HUES64 (cell line): ENCODE data around the gene SCN3A.

Experiments
- H3K27ac ChIP-seq: 2 replicates; pipeline ENCODE4 v1.7.0; 2013; ENCODE audit warnings: low read depth, low read length, inconsistent platforms
- H3K27me3 ChIP-seq: 2 replicates; pipeline ENCODE4 v1.6.1; 2013; ENCODE audit warnings: mild to moderate bottlenecking, low read length; ENCODE audit not compliant: insufficient read depth
- H3K36me3 ChIP-seq: 2 replicates; pipeline ENCODE4 v1.6.1; 2013; ENCODE audit warnings: mild to moderate bottlenecking, low read length; ENCODE audit not compliant: insufficient read depth
- H3K4me1 ChIP-seq: 2 replicates; pipeline ENCODE4 v1.6.1; 2013; ENCODE audit warnings: mild to moderate bottlenecking, low read length, moderate library complexity; ENCODE audit not compliant: insufficient read depth
- H3K4me3 ChIP-seq: 2 replicates; pipeline ENCODE4 v1.5.1; 2013; ENCODE audit warnings: mild to moderate bottlenecking, low read length, moderate library complexity
- H3K9ac ChIP-seq: 2 replicates; pipeline ENCODE4 v1.6.1; 2013; ENCODE audit warnings: mild to moderate bottlenecking, low read depth, low read length
- H3K9me3 ChIP-seq: 2 replicates; pipeline ENCODE4 v1.6.1; 2013; ENCODE audit warnings: low read depth, low read length; ENCODE audit not compliant: insufficient read depth
- WGBS: fragments of 150-250, 120-280 bp; methylation state at CpG from one replicate; pipeline ENCODE4 v1.1.7; 2013; ENCODE audit warnings: missing lambda C conversion rate; 5-methylcytosine and 5-hydroxymethylcytosine counted together

SCN3A gene

DNA sequence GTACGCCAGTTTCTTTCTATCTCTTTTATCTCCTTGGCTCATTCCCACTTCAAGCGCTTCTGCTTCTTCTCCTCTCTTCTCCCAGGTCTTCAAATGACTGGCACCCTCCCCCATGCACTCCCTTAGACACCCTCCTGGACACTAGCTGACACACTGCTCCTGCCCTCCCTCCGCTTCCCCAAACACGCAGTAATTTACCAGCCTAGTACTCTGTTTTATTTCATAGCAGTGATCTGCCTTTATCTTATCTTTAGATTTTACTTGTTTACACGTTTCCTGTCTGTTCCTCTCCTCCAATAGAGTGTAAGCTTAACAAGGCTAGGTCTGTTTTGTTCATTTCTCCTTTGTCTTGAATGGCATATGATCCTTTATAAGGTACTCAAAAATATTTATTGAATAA lies 93.9 kb downstream of the SCN3A start:
- Histone ChIP-seq H3K9ac (no peak overlapping the region), H3K27me3 (no peaks in the 10 kb centered on the region), H3K4me1 (peaks cover 11% of the 10 kb centered on the region; the same call in 1 of the 2 replicates), H3K36me3 (no peaks in the 10 kb centered on the region), H3K4me3 (no peak overlapping the region), H3K9me3 (no peaks in the 10 kb centered on the region), H3K27ac (no peak overlapping the region)
- WGBS = 90% methylated on average over 5 of the region's 5 CpGs

DNA sequence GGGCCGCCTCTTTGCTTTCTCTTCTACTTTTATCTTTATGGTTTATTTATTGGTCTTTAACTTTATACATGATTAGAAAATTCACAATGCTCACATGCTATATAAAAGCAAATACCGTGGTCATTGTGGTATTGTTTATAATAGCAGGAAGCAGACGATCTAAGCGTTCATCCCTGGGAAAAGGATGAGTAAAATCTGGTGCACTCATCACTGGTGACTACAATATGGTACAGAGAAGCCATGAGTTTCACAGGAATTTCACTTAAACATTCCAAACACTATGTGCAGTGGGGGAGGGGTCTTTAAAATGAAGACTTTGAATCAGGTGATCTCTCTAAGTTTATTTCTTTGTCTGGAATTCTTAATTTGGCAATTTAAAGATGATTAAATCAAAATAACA lies 97.9 kb downstream of the SCN3A start:
- Histone ChIP-seq H3K4me3 (no peak overlapping the region), H3K4me1 (no peaks in the 10 kb centered on the region), H3K27ac (no peak overlapping the region), H3K36me3 (no peaks in the 10 kb centered on the region), H3K27me3 (no peaks in the 10 kb centered on the region), H3K9me3 (no peaks in the 10 kb centered on the region), H3K9ac (no peak overlapping the region)
- 98% methylated on average over 3 of the region's 4 CpGs for WGBS

- Histone ChIP-seq H3K9ac (no peak overlapping the region), H3K9me3 (no peaks in the 10 kb centered on the region), H3K27me3 (no peaks in the 10 kb centered on the region), H3K27ac (no peak overlapping the region), H3K36me3 (no peaks in the 10 kb centered on the region), H3K4me3 (no peak overlapping the region), H3K4me1 (peaks cover 4% of the 10 kb centered on the region; the same call in 1 of the 2 replicates)
- WGBS = 100% methylated on average over 1 of the region's 2 CpGs
Observed at GRCh38 chr2:165087933-165088901, 115.6 kb downstream of the SCN3A start.

DNA sequence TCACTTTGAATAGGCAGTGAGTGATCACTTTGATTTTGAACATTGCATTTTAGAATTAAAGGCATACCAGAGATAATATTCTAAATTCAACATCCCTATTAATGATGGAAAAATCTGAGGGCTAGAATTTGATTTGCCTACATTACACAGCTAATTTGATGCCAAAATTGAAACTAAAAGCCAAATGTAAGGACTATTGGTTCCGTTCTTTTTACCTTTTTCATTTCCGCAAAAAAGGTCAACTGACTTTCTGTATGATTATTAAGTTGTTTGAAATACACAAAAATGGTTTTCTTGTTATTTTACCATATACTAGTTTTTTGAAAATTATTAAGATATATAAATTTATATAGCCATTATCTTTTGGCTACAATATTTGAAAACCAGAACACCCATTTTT lies 117.5 kb downstream of the SCN3A start:
- H3K4me1 ChIP-seq = no peaks in the 10 kb centered on the region
- H3K27ac ChIP-seq = no peak overlapping the region
- H3K9me3 ChIP-seq = peaks cover 5% of the 10 kb centered on the region; the same call in 1 of the 2 replicates
- 100% methylated on average over 1 of the region's 2 CpGs for WGBS
- no peaks in the 10 kb centered on the region for H3K27me3 ChIP-seq
- H3K4me3 ChIP-seq = no peak overlapping the region
- H3K36me3 ChIP-seq = no peaks in the 10 kb centered on the region
- H3K9ac ChIP-seq = no peak overlapping the region

DNA sequence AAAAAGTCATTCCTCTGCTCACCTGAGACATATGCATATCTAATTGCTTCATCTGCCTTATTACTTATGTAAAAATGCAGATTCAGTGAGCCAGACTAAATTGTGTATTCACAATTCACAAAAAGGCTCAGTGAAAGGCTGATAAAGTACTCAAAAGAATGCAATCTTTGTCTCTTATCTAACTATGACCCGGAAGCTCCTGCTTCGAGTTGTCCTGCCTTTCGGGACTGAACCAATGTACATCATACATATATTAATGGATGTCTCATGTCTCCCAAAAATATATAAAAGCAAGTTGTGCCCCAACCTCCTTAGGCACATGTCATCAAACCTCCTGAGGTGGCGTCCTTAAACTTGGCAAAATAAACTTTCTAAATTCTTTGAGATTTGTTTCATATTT lies 120.5 kb downstream of the SCN3A start:
- no peaks in the 10 kb centered on the region for H3K36me3 ChIP-seq
- H3K9me3 ChIP-seq = peaks cover 5% of the 10 kb centered on the region; the same call in 1 of the 2 replicates
- no peak overlapping the region for H3K9ac ChIP-seq
- H3K27me3 ChIP-seq = no peaks in the 10 kb centered on the region
- H3K4me1 ChIP-seq = no peaks in the 10 kb centered on the region
- no peak overlapping the region for H3K27ac ChIP-seq
- no peak overlapping the region for H3K4me3 ChIP-seq
- 86% methylated on average over 4 of the region's 4 CpGs for WGBS

GRCh38 chr2:165082479-165082878 lies 121.4 kb downstream of the SCN3A start:
- H3K9ac ChIP-seq = no peak overlapping the region
- H3K4me1 ChIP-seq = no peaks in the 10 kb centered on the region
- H3K9me3 ChIP-seq = peaks cover 5% of the 10 kb centered on the region; the same call in 1 of the 2 replicates
- no peak overlapping the region for H3K4me3 ChIP-seq
- H3K36me3 ChIP-seq = no peaks in the 10 kb centered on the region
- H3K27ac ChIP-seq = no peak overlapping the region
- H3K27me3 ChIP-seq = no peaks in the 10 kb centered on the region

- Histone ChIP-seq H3K27me3 (no peaks in the 10 kb centered on the region), H3K36me3 (no peaks in the 10 kb centered on the region), H3K27ac (no peak overlapping the region), H3K9me3 (peaks cover 7% of the 10 kb centered on the region; the same call in 1 of the 2 replicates), H3K4me3 (no peak overlapping the region), H3K4me1 (no peaks in the 10 kb centered on the region), H3K9ac (no peak overlapping the region)
Observed at GRCh38 chr2:165081276-165081675, 122.6 kb downstream of the SCN3A start.

- no peaks in the 10 kb centered on the region for H3K27me3 ChIP-seq
- 97% methylated on average over 4 of the region's 4 CpGs for WGBS
- peaks cover 23% of the 10 kb centered on the region for H3K9me3 ChIP-seq
- H3K4me1 ChIP-seq = no peaks in the 10 kb centered on the region
- no peak overlapping the region for H3K4me3 ChIP-seq
- H3K36me3 ChIP-seq = no peaks in the 10 kb centered on the region
- H3K27ac ChIP-seq = no peak overlapping the region
- H3K9ac ChIP-seq = no peak overlapping the region
Observed at GRCh38 chr2:165079432-165079831, 124.4 kb downstream of the SCN3A start.

DNA sequence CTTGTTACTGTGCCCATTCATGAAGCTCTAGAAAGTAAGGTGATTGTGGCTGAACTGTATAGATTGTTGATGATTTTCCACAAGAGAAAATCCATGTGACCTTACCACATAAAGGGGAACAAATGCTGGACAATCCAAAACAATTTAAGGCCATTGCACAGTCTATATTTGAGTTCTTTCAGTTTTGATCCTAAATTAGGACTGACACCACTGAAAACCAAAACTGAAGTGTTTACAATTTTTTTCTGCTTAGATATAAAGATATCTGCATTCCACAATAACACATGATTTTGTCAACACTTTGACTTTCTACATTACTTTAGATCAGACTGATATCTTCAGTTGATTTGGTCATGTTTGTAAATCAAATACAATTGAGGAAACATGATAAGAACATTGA lies 124.9 kb downstream of the SCN3A start:
- Histone ChIP-seq H3K4me3 (no peak overlapping the region), H3K4me1 (no peaks in the 10 kb centered on the region), H3K36me3 (no peaks in the 10 kb centered on the region), H3K9me3 (peaks cover 28% of the 10 kb centered on the region), H3K27ac (no peak overlapping the region), H3K27me3 (no peaks in the 10 kb centered on the region), H3K9ac (no peak overlapping the region)

DNA sequence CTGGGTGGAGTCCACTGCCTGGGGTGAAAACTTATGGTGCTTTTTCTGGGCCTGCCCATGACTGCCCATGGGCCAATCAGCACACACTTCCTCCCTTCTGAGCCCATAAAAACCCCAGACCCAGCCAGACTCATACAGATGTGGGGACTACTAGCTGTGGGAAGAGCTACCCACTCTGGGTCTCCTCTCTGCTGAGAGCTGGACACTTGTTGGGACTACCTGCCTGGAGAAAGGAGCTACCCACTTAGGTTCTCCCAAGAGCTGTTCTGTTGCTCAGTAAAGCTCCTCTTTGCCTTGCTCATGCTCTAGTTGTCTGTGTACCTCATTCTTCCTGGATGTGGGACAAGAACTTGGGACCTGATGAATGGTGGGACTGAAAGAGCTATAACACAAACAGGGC lies 129.0 kb downstream of the SCN3A start:
- H3K36me3 ChIP-seq = no peaks in the 10 kb centered on the region
- H3K9me3 ChIP-seq = peaks cover 29% of the 10 kb centered on the region

DNA sequence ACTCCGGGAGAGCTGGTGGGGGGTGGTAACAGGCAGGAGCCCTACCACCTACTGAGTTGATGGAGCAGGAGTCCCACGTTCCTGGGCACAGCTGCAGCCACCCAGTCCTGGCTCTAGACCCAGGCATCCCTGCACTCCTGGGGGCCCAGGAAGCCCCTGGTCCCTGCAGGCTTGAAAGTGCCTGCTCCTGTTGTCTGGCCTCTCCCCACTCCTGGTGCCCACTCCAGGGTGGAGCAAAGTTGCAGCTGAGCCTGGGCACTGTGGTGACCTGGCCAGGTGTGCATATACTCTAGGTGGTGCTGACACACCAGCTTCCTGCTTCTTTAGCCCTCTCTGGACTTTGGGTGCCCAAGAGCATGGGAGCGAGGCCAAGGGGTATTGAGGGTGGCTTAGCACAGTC lies 129.5 kb downstream of the SCN3A start:
- H3K4me3 ChIP-seq = no peak overlapping the region
- H3K9ac ChIP-seq = no peak overlapping the region
- H3K36me3 ChIP-seq = no peaks in the 10 kb centered on the region
- no peak overlapping the region for H3K27ac ChIP-seq
- peaks cover 11% of the 10 kb centered on the region for H3K4me1 ChIP-seq
- WGBS = 87% methylated on average over 3 of the region's 3 CpGs
- no peaks in the 10 kb centered on the region for H3K27me3 ChIP-seq
- peaks cover 29% of the 10 kb centered on the region for H3K9me3 ChIP-seq

More for the DNA sequence above, 129.0 kb downstream of the SCN3A start:
- Histone ChIP-seq H3K27ac (no peak overlapping the region), H3K27me3 (no peaks in the 10 kb centered on the region), H3K9ac (no peak overlapping the region), H3K4me3 (no peak overlapping the region), H3K4me1 (peaks cover 5% of the 10 kb centered on the region)
